GM18520 (cell line): ENCODE results near the gene CRISP2.
"Not testable (repeated sequence)": the region's sequence is repeated elsewhere in the genome, so short reads cannot be mapped to it uniquely, and the experiment has no call there.

Source experiments
- ATAC-seq: cut with Tn5 transposase; IDR thresholded peaks from one replicate; pipeline ENCODE4 v1.9.1; 2021; ENCODE audit not compliant: unreplicated experiment

The CRISP2 gene

GRCh38 chr6:49713346-49713745 is at the start of gene CRISP2:
Gene CRISP2, minus strand, starts transcription at chr6:49713543. Its CDS starts 4,347 bp downstream, at chr6:49709196.
- no peak for ATAC-seq

- no peak for ATAC-seq
Measured at GRCh38 chr6:49744259-49744658, 30.9 kb upstream of the CRISP2 start, which contains the start of gene CRISP3. Gene CRISP3, minus strand, starts transcription at chr6:49744388. Its CDS starts 21 bp downstream, at chr6:49744367.

GRCh38 chr6:49743429-49743828 is 30.1 kb upstream of the CRISP2 start:
- no peak for ATAC-seq

GRCh38 chr6:49739423-49739822 is 26.1 kb upstream of the CRISP2 start:
- ATAC-seq: no peak

GRCh38 chr6:49736017-49736508 is 22.7 kb upstream of the CRISP2 start:
- no peak for ATAC-seq

GRCh38 chr6:49733680-49734079 is 20.3 kb upstream of the CRISP2 start:
- no peak for ATAC-seq

GRCh38 chr6:49732781-49733180 is 19.4 kb upstream of the CRISP2 start:
- ATAC-seq: no peak

- ATAC-seq: no peak
Measured at GRCh38 chr6:49730251-49730650, 16.9 kb upstream of the CRISP2 start.

GRCh38 chr6:49723917-49724316 is 10.6 kb upstream of the CRISP2 start:
- ATAC-seq: not testable (repeated sequence)

- ATAC-seq: no peak
Measured at GRCh38 chr6:49721297-49721696, 8.0 kb upstream of the CRISP2 start.

- no peak for ATAC-seq
Measured at GRCh38 chr6:49720372-49720771, 7.0 kb upstream of the CRISP2 start.

- no peak for ATAC-seq
Measured at GRCh38 chr6:49698478-49698877, 14.9 kb downstream of the CRISP2 start.

GRCh38 chr6:49693512-49693911 is 19.8 kb downstream of the CRISP2 start:
- ATAC-seq: no peak

- no peak for ATAC-seq
Measured at GRCh38 chr6:49692534-49692933, 20.8 kb downstream of the CRISP2 start.

- ATAC-seq: no peak
Measured at GRCh38 chr6:49676671-49677281, 36.6 kb downstream of the CRISP2 start.

- no peak for ATAC-seq
Measured at GRCh38 chr6:49675816-49676215, 37.5 kb downstream of the CRISP2 start.

- no peak for ATAC-seq
Measured at GRCh38 chr6:49668083-49668511, 45.2 kb downstream of the CRISP2 start.

GRCh38 chr6:49666930-49667757 is 46.2 kb downstream of the CRISP2 start:
- ATAC-seq: no peak

GRCh38 chr6:49666480-49666879 is 46.9 kb downstream of the CRISP2 start:
- no peak for ATAC-seq

- no peak for ATAC-seq
Measured at GRCh38 chr6:49664817-49665216, 48.5 kb downstream of the CRISP2 start.

- not testable (repeated sequence) for ATAC-seq
Measured at GRCh38 chr6:49664054-49664453, 49.3 kb downstream of the CRISP2 start.

GRCh38 chr6:49662892-49663261 is 50.5 kb downstream of the CRISP2 start:
- no peak for ATAC-seq
